B cell (primary cell): ENCODE results near the gene ARHGEF10L. TPM values are rescaled to one million over a fixed set of nuclear protein-coding genes. Genes with fewer than 3 reads are reported as not detected.

Experiments used
- ATAC-seq: fragments of 200-7000 bp; cut with Tn5 transposase; one replicate; pipeline ENCODE4 v1.10.0; 2021; ENCODE audit warnings: low read depth, mild to moderate bottlenecking, moderate number of reproducible peaks, moderate library complexity
- CTCF ChIA-PET: fragments of 350-600 bp; sonication (Branson Sonifier 250); formaldehyde crosslinking; loops from one replicate; lab custom pipeline; 2021; ENCODE audit warnings: antibody characterized with exemption, inconsistent platforms; lab: Charles Lee
- POLR2A ChIA-PET: fragments of 350-600 bp; sonication (Branson Sonifier 250); formaldehyde crosslinking; loops from one replicate; lab custom pipeline; 2021; ENCODE audit warnings: antibody characterized with exemption; lab: Charles Lee
- DNase-seq: peaks from one replicate; pipeline ENCODE4 v3.0.0; 2013
- H2AFZ ChIP-seq: 2 replicates; pipeline ENCODE4 v1.6.1; 2012; ENCODE audit warnings: mild to moderate bottlenecking, low read depth, low read length; ENCODE audit not compliant: insufficient read depth, poor library complexity, severe bottlenecking
- H3K27ac ChIP-seq, 2 donors: 1 replicate in 1 of 2; 2 replicates in 1 of 2; pipeline ENCODE4 v1.5.1; 2012 to 2013; ENCODE audit warnings: low read length in 2 of 2, mild to moderate bottlenecking in 2 of 2, moderate library complexity in 1 of 2
- H3K27me3 ChIP-seq, 4 experiments: fragments of 200-600 bp in 1 of 4; sonication (generic) in 1 of 4; replicated peaks in 1 of 4; 1 replicate in 2 of 4; 2 replicates in 2 of 4; pipeline versions ENCODE4 v1.6.1 to v1.7.0; 2013 to 2016; ENCODE audit warnings: low read length in 3 of 4, mild to moderate bottlenecking in 2 of 4, mixed read lengths in 1 of 4, moderate library complexity in 1 of 4; ENCODE audit not compliant: insufficient read depth in 4 of 4, control insufficient read depth in 3 of 4; ENCODE audit errors: control extremely low read depth in 1 of 4
- H3K36me3 ChIP-seq, 2 experiments: replicated peaks in 1 of 2; 1 replicate in 1 of 2; 2 replicates in 1 of 2; pipeline versions ENCODE4 v1.6.1 to v1.7.1; 2013; ENCODE audit warnings: low read length in 1 of 2; ENCODE audit not compliant: insufficient read depth in 2 of 2, control insufficient read depth in 1 of 2; ENCODE audit errors: control extremely low read depth in 1 of 2, extremely low read depth in 1 of 2
- H3K4me1 ChIP-seq, 2 donors: fragments of 200-600 bp in 1 of 2; sonication (generic) in 1 of 2; 1 replicate in 1 of 2; 2 replicates in 1 of 2; pipeline versions ENCODE4 v1.5.1 to v1.6.1; 2013 to 2017; ENCODE audit warnings: low read length in 2 of 2; ENCODE audit not compliant: control insufficient read depth in 2 of 2, insufficient read depth in 2 of 2
- H3K4me2 ChIP-seq: replicated peaks from 2 replicates; pipeline ENCODE3; 2012; ENCODE audit warnings: mild to moderate bottlenecking, low read depth, low read length; ENCODE audit not compliant: poor library complexity, severe bottlenecking
- H3K4me3 ChIP-seq, 5 experiments: fragments of 200-600 bp in 1 of 5; sonication (generic) in 1 of 5; 1 replicate in 3 of 5; 2 replicates in 2 of 5; pipeline versions ENCODE4 v1.5.1 to v1.7.0; 2011 to 2016; ENCODE audit warnings: low read length in 4 of 5, mild to moderate bottlenecking in 4 of 5, low read depth in 2 of 5, control low read depth in 1 of 5, moderate library complexity in 1 of 5; ENCODE audit not compliant: insufficient read depth in 1 of 5; ENCODE audit errors: control extremely low read depth in 1 of 5, extremely low read depth in 1 of 5
- H3K79me2 ChIP-seq: fragments of 200-600 bp; sonication (generic); one replicate; pipeline ENCODE4 v1.6.0; 2016; ENCODE audit warnings: low read length; ENCODE audit not compliant: control insufficient read depth, insufficient read depth
- H3K9ac ChIP-seq: fragments of 200-600 bp; sonication (generic); 2 replicates; pipeline ENCODE4 v1.6.1; 2017; ENCODE audit warnings: mild to moderate bottlenecking, low read length, moderate library complexity
- H3K9me3 ChIP-seq, 3 donors: one replicate each; pipeline versions ENCODE4 v1.6.1 to v1.7.1; 2013; ENCODE audit warnings: low read length in 2 of 3; ENCODE audit not compliant: control insufficient read depth in 2 of 3, insufficient read depth in 1 of 3; ENCODE audit errors: control extremely low read depth in 1 of 3
- H4K20me1 ChIP-seq: 2 replicates; pipeline ENCODE4 v1.6.0; 2012; ENCODE audit warnings: mild to moderate bottlenecking, low read length; ENCODE audit not compliant: insufficient read depth, control insufficient read depth, poor library complexity, severe bottlenecking
- H3K27ac Mint-ChIP-seq: one replicate; pipeline ENCODE4 v1.8.0; 2021; ENCODE audit warnings: mixed read lengths
- H3K27me3 Mint-ChIP-seq: one replicate; pipeline ENCODE4 v1.8.0; 2021; ENCODE audit warnings: mixed read lengths
- H3K4me1 Mint-ChIP-seq: one replicate; pipeline ENCODE4 v1.8.0; 2021; ENCODE audit warnings: mixed read lengths
- H3K4me3 Mint-ChIP-seq: one replicate; pipeline ENCODE4 v1.8.0; 2021; ENCODE audit warnings: mixed read lengths
- H3K9me3 Mint-ChIP-seq: one replicate; pipeline ENCODE4 v1.8.0; 2022; ENCODE audit warnings: mixed read lengths; ENCODE audit not compliant: insufficient read depth
- EZH2 ChIP-seq: IDR thresholded peaks from 2 replicates; pipeline ENCODE4 v1.6.1; 2012; ENCODE audit warnings: borderline replicate concordance, low read depth, mild to moderate bottlenecking, moderate library complexity, low read length; ENCODE audit not compliant: insufficient read depth, poor library complexity, severe bottlenecking
- WGBS: methylation state at CpG from one replicate; pipeline ENCODE4 v1.1.5; 2013; ENCODE audit warnings: missing lambda C conversion rate; ENCODE audit not compliant: insufficient coverage; 5-methylcytosine and 5-hydroxymethylcytosine counted together
- intact Hi-C: fragments of 100-400 bp; cut with micrococcal nuclease; formaldehyde crosslinking; loops from one replicate; pipeline ENCODE4 v1.10.0; 2022
- polyA plus RNA-seq: library from polyadenylated mRNA; depleted of rRNA; stranded (reverse); fragments of >200 nt; gene quantifications from 2 replicates; pipeline ENCODE4 v1.2.3, GENCODE V29; 2012
- total RNA-seq, 2 donors: library from RNA; stranded (reverse); fragments of 120-200 nt in 1 of 2; gene quantifications; 1 replicate in 1 of 2; 2 replicates in 1 of 2; pipeline versions ENCODE4 v1.2.3 to v1.2.4, GENCODE V29; 2013 to 2022
- TF ChIP-seq, protein P1 (sequence below): fragments of 200-600 bp; IDR thresholded peaks from one replicate; pipeline ENCODE4 v1.8.0; 2022; ENCODE audit warnings: antibody characterized with exemption, mild to moderate bottlenecking

ARHGEF10L gene
- total and polyA plus RNA-seq, 2 donors (not counting 1 experiment from before 2014, with no cell fraction given): 2.0 to 4.9 TPM

DNA sequence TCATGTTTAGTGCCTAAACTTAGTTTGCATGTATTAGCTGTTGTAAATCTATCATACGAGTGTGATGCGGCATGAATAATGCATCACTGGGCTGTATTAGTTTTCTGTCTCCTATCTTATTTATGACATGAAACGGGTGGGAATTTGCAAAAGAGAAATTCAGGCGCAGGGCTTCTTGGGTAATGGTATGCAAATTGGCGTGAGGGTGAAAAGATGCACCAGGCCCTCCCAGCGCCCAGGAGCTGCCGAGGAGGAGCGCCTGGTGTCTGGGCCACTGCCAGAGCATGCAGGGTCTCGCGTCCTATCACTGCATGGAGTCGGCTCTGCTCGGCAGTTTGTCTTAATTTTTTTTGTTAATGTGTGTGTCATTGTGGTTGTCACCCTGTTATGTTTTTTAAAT, 132.7 kb downstream of the ARHGEF10L start:
- intact Hi-C loops: no loop called here
- ATAC-seq (no peak), DNase-seq (no peak)
- ChIA-PET CTCF (interaction anchor here (0.9 kb wide), 1 partner anchor 11 kb away, joined by 6 read pairs; no protein-coding TSS in a partner anchor), POLR2A (interaction anchor here (0.5 kb wide), 1 partner anchor 135 kb away, joined by 3 read pairs; no protein-coding TSS in a partner anchor)
- H3K9me3 Mint-ChIP-seq: no peaks in the 10 kb centered on the region
- TF ChIP-seq EZH2: no peak
- TF ChIP-seq, protein P1, sequence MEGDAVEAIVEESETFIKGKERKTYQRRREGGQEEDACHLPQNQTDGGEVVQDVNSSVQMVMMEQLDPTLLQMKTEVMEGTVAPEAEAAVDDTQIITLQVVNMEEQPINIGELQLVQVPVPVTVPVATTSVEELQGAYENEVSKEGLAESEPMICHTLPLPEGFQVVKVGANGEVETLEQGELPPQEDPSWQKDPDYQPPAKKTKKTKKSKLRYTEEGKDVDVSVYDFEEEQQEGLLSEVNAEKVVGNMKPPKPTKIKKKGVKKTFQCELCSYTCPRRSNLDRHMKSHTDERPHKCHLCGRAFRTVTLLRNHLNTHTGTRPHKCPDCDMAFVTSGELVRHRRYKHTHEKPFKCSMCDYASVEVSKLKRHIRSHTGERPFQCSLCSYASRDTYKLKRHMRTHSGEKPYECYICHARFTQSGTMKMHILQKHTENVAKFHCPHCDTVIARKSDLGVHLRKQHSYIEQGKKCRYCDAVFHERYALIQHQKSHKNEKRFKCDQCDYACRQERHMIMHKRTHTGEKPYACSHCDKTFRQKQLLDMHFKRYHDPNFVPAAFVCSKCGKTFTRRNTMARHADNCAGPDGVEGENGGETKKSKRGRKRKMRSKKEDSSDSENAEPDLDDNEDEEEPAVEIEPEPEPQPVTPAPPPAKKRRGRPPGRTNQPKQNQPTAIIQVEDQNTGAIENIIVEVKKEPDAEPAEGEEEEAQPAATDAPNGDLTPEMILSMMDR: no peak
- no peaks in the 10 kb centered on the region for H3K79me2 ChIP-seq
- H4K20me1 ChIP-seq: no peaks in the 10 kb centered on the region
- no peak overlapping the region for H3K27ac ChIP-seq
- H3K9me3 ChIP-seq: peaks cover 0 to 7% (median 0%) of the 10 kb centered on the region in 3 donors
- H3K4me2 ChIP-seq: peak overlapping the region; percentile 19
- H3K4me1 ChIP-seq: peaks cover 0 to 8% of the 10 kb centered on the region in 2 donors
- no peak overlapping the region for H3K9ac ChIP-seq
- H3K4me3 ChIP-seq: no peak overlapping the region
- no peaks in the 10 kb centered on the region for H3K36me3 ChIP-seq
- H2AFZ ChIP-seq: no peak overlapping the region
- no peaks in the 10 kb centered on the region for H3K27me3 Mint-ChIP-seq
- peak overlapping the region; percentile 4 for H3K4me3 Mint-ChIP-seq
- no peak overlapping the region for H3K27ac Mint-ChIP-seq
- H3K27me3 ChIP-seq: no peaks in the 10 kb centered on the region
- WGBS: 82% methylated on average over 9 of the region's 12 CpGs
- H3K4me1 Mint-ChIP-seq: peaks cover 9% of the 10 kb centered on the region

GRCh38 chr1:17673329-17674072, 134.0 kb downstream of the ARHGEF10L start:
- H3K27me3 Mint-ChIP-seq: no peaks in the 10 kb centered on the region
- no peak overlapping the region for H3K27ac Mint-ChIP-seq
- no peak overlapping the region for H3K27ac ChIP-seq
- H4K20me1 ChIP-seq: no peaks in the 10 kb centered on the region
- H2AFZ ChIP-seq: no peak overlapping the region
- WGBS: 68% methylated on average over 12 of the region's 13 CpGs
- TF ChIP-seq, protein P1: no peak
- no peak for TF ChIP-seq EZH2
- H3K4me1 Mint-ChIP-seq: peaks cover 9% of the 10 kb centered on the region
- POLR2A ChIA-PET: no interaction called here
- no peak overlapping the region for H3K4me3 Mint-ChIP-seq
- ATAC-seq (no peak), DNase-seq (no peak)
- H3K79me2 ChIP-seq: no peaks in the 10 kb centered on the region
- H3K9me3 Mint-ChIP-seq: no peaks in the 10 kb centered on the region
- peaks cover 0 to 8% of the 10 kb centered on the region in 2 donors for H3K4me1 ChIP-seq
- H3K9me3 ChIP-seq: peaks cover 0 to 7% (median 0%) of the 10 kb centered on the region in 3 donors
- CTCF ChIA-PET: interaction anchor here (0.9 kb wide), 1 partner anchor 12 kb away, joined by 6 read pairs; no protein-coding TSS in a partner anchor
- intact Hi-C loops: no loop called here
- H3K36me3 ChIP-seq: no peaks in the 10 kb centered on the region
- H3K27me3 ChIP-seq: no peaks in the 10 kb centered on the region
- no peak overlapping the region for H3K4me3 ChIP-seq
- H3K4me2 ChIP-seq: no peak overlapping the region
- no peak overlapping the region for H3K9ac ChIP-seq
